Sigmoid colon (tissue), 7 donors: ENCODE results near the gene OTOF. TPM values are rescaled to one million over a fixed set of nuclear protein-coding genes. Genes with fewer than 3 reads are reported as not detected.

Source experiments
- DNase-seq: peaks from one replicate; pipeline ENCODE4 v3.0.0-alpha.2; 2019
- H3K27ac ChIP-seq, 4 donors: fragments of 200-600 bp; sonication (generic); one replicate each; pipeline ENCODE4 v1.5.1; 2016 to 2019; ENCODE audit warnings: mild to moderate bottlenecking in 1 of 4
- H3K27me3 ChIP-seq, 3 donors: fragments of 200-600 bp; sonication (generic); one replicate each; pipeline ENCODE4 v1.5.1; 2019; ENCODE audit warnings: mild to moderate bottlenecking in 1 of 3
- H3K36me3 ChIP-seq, 4 donors: fragments of 200-600 bp; sonication (generic); one replicate each; pipeline ENCODE4 v1.5.1; 2016 to 2019
- H3K4me1 ChIP-seq, 4 donors: fragments of 200-600 bp; sonication (generic); one replicate each; pipeline ENCODE4 v1.5.1; 2017 to 2019
- H3K4me3 ChIP-seq, 4 donors: fragments of 200-600 bp; sonication (generic); one replicate each; pipeline ENCODE4 v1.5.1; 2017 to 2019; ENCODE audit warnings: mild to moderate bottlenecking in 2 of 4, moderate library complexity in 1 of 4
- H3K9me3 ChIP-seq, 4 donors: fragments of 200-600 bp in 3 of 4; sonication (generic) in 3 of 4; one replicate each; pipeline versions ENCODE4 v1.5.1 to v1.6.1; 2013 to 2019
- CTCF ChIP-seq, 4 experiments: fragments of 450-650 bp in 3 of 4; fragments of 200-600 bp in 1 of 4; IDR thresholded peaks; one replicate each; pipeline ENCODE4 v1.5.1; 2016 to 2019; ENCODE audit warnings: antibody characterized with exemption in 4 of 4, mild to moderate bottlenecking in 3 of 4, moderate library complexity in 2 of 4
- EP300 ChIP-seq, 4 donors: sonication (generic); formaldehyde crosslinking; IDR thresholded peaks; one replicate each; pipeline ENCODE4 v1.6.1; 2017; ENCODE audit warnings: antibody characterized with exemption in 4 of 4
- POLR2A ChIP-seq, 2 donors: fragments of 450-650 bp; IDR thresholded peaks; one replicate each; pipeline ENCODE4 v1.6.1; 2016; ENCODE audit warnings: antibody characterized with exemption in 2 of 2, mild to moderate bottlenecking in 2 of 2, moderate library complexity in 2 of 2
- POLR2AphosphoS5 ChIP-seq, 4 donors: sonication (generic); formaldehyde crosslinking; IDR thresholded peaks; one replicate each; pipeline ENCODE4 v1.6.1; 2017; ENCODE audit warnings: antibody characterized with exemption in 4 of 4
- WGBS, 2 donors: extraction: QIAGEN DNeasy Blood & Tissue Kit; methylation state at CpG; one replicate each; pipeline ENCODE4 v1.1.7; 2013; 5-methylcytosine and 5-hydroxymethylcytosine counted together
- intact Hi-C: fragments of 100-400 bp; cut with DNase I; formaldehyde crosslinking; loops from one replicate; pipeline ENCODE4 v1.15.1; 2023
- polyA plus RNA-seq, 3 donors: library from polyadenylated mRNA; stranded (reverse); fragments of 200-250 nt; gene quantifications; one replicate each; pipeline ENCODE4 v1.2.3, GENCODE V29; 2013
- total RNA-seq, 4 donors: library from RNA; depleted of rRNA; stranded (reverse); fragments of >200 nt; gene quantifications; one replicate each; pipeline ENCODE4 v1.1.0, GENCODE V29; 2016
- donor health status: healthy with polysubstance abuse.
- donor health status: Bipolar disorder and iron deficiency.
- donor health status: healthy.

The OTOF gene
- under 1 TPM in 1 of 4 donors, not detected in 3; 0.71 TPM for total RNA-seq
- polyA plus RNA-seq, result under 1 TPM in 1 of 3 donors, not detected in 2; 0.32 TPM

DNA sequence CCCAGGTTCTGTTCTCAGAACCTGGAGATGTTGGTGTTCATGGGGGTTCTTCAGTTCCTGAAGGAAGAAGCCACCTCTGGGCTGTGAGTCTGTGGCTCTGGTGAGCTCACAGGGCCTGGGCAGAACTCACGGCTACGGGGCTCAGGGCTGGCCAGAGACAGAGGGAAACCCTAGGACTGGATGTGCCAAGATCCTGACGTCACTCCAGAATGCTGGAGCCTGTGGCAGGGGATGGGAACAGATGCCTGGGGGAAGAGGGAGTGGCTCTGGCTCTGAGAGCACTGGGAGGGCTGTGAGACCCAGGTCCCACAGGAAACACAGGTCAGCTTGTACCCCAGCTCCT lies at the start of gene OTOF:
Gene OTOF (minus strand): TSS at position 214 of the 343 bp plus-strand sequence.
- H3K9me3 ChIP-seq, result no peaks in the 10 kb centered on the region
- no peak for DNase-seq
- intact Hi-C loops, result no loop called here
- H3K27me3 ChIP-seq, result no peaks in the 10 kb centered on the region
- no peaks in the 10 kb centered on the region for H3K4me1 ChIP-seq
- TF ChIP-seq POLR2AphosphoS5 (IDR thresholded peaks at IDR 0.05), result no peak
- TF ChIP-seq CTCF (IDR thresholded peaks at IDR 0.05), result no peak
- no peak for TF ChIP-seq EP300 (IDR thresholded peaks at IDR 0.05)
- TF ChIP-seq POLR2A (IDR thresholded peaks at IDR 0.05), result no peak
- WGBS, 2 donors, result 43 to 67% methylated on average over 3 of the region's 3 CpGs
- H3K4me3 ChIP-seq, result no peak within 1 kb of the TSS
- no peak within 1 kb of the TSS for H3K27ac ChIP-seq
- no peaks in the 10 kb centered on the region for H3K36me3 ChIP-seq

GRCh38 chr2:26526589-26526988 lies 48.7 kb upstream of the OTOF start:
- no peak overlapping the region for H3K27ac ChIP-seq
- TF ChIP-seq CTCF (IDR thresholded peaks at IDR 0.05) (no peak), POLR2AphosphoS5 (IDR thresholded peaks at IDR 0.05) (no peak), POLR2A (IDR thresholded peaks at IDR 0.05) (no peak), EP300 (IDR thresholded peaks at IDR 0.05) (no peak)

GRCh38 chr2:26526105-26526504 lies 48.2 kb upstream of the OTOF start:
- H3K27me3 ChIP-seq, result no peaks in the 10 kb centered on the region
- intact Hi-C loops, result no loop called here
- H3K36me3 ChIP-seq, result no peaks in the 10 kb centered on the region
- no peak overlapping the region for H3K4me3 ChIP-seq
- TF ChIP-seq POLR2A (IDR thresholded peaks at IDR 0.05), result no peak
- no peak for TF ChIP-seq EP300 (IDR thresholded peaks at IDR 0.05)
- TF ChIP-seq POLR2AphosphoS5 (IDR thresholded peaks at IDR 0.05), result no peak
- TF ChIP-seq CTCF (IDR thresholded peaks at IDR 0.05), result no peak
- no peak overlapping the region for H3K27ac ChIP-seq
- H3K4me1 ChIP-seq, result no peaks in the 10 kb centered on the region
- no peaks in the 10 kb centered on the region for H3K9me3 ChIP-seq
- no peak for DNase-seq
- 93 to 95% methylated on average over 1 of the region's 1 CpG for WGBS, 2 donors

More at GRCh38 chr2:26526589-26526988, 48.7 kb upstream of the OTOF start:
- Histone ChIP-seq H3K36me3 (no peaks in the 10 kb centered on the region), H3K4me3 (no peak overlapping the region), H3K9me3 (no peaks in the 10 kb centered on the region), H3K27me3 (no peaks in the 10 kb centered on the region), H3K4me1 (no peaks in the 10 kb centered on the region)
- DNase-seq, result no peak
- WGBS, 2 donors, result 65 to 81% methylated on average over 2 of the region's 2 CpGs
- intact Hi-C loops, result no loop called here

- no peaks in the 10 kb centered on the region for H3K36me3 ChIP-seq
- H3K4me1 ChIP-seq, result no peaks in the 10 kb centered on the region
- H3K9me3 ChIP-seq, result no peaks in the 10 kb centered on the region
- DNase-seq, result peak; percentile 25
- intact Hi-C loops, result no loop called here
- H3K4me3 ChIP-seq, result no peak overlapping the region
- H3K27ac ChIP-seq, result no peak overlapping the region
- TF ChIP-seq CTCF (IDR thresholded peaks at IDR 0.05) (no peak), EP300 (IDR thresholded peaks at IDR 0.05) (no peak)
- peaks cover 0 to 3% (median 0%) of the 10 kb centered on the region in 3 donors for H3K27me3 ChIP-seq
These were observed 45.8 kb upstream of the OTOF start for GRCh38 chr2:26523750-26524149.

DNA sequence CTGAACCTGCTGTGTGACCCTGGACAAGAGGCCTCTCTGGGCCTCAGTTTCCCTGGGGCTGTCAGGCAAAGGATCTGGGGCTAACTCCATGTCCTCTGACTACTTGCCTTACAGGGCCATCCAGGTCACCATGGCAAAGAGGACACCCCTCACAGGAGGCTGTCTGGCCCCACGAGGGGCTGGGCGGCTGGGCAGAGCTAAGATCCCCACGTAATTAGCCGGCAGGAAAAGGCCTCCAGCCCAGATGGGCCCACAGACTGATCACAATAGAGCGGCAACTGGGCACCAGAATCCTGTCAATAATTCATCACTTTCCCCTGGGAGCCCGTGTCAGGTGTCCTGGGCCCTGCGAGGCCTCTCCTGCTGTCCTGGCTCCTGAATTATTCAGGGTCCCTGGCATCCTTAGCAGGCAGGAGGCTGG lies 44.8 kb upstream of the OTOF start:
- H3K27me3 ChIP-seq, result peaks cover 0 to 3% (median 0%) of the 10 kb centered on the region in 3 donors
- DNase-seq, result peak; percentile 30

More for the DNA sequence above, 44.8 kb upstream of the OTOF start:
- Histone ChIP-seq H3K36me3 (no peaks in the 10 kb centered on the region), H3K4me3 (no peak overlapping the region), H3K27ac (no peak overlapping the region), H3K4me1 (no peaks in the 10 kb centered on the region), H3K9me3 (no peaks in the 10 kb centered on the region)
- intact Hi-C loops, result no loop called here
- TF ChIP-seq POLR2AphosphoS5 (IDR thresholded peaks at IDR 0.05) (no peak), EP300 (IDR thresholded peaks at IDR 0.05) (no peak), CTCF (IDR thresholded peaks at IDR 0.05) (no peak), POLR2A (IDR thresholded peaks at IDR 0.05) (no peak)
- WGBS, 2 donors, result 86 to 88% methylated on average over 7 of the region's 7 CpGs
